ENCODE measurements around the gene STYXL1.
A peak's percentile ranks its signal among the peaks of the same experiment; 100 is the strongest.
"Not testable (repeated sequence)": the region's sequence is repeated elsewhere in the genome, so short reads cannot be mapped to it uniquely, and the experiment has no call there.

Gene STYXL1, protein sequence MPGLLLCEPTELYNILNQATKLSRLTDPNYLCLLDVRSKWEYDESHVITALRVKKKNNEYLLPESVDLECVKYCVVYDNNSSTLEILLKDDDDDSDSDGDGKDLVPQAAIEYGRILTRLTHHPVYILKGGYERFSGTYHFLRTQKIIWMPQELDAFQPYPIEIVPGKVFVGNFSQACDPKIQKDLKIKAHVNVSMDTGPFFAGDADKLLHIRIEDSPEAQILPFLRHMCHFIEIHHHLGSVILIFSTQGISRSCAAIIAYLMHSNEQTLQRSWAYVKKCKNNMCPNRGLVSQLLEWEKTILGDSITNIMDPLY

GRCh38 chr7:76047811-76048667 lies at the start of gene STYXL1, which contains the start of gene MDH2:
Gene STYXL1, minus strand, starts transcription at chr7:76048000. Its CDS starts 17,477 bp downstream, at chr7:76030523.
Gene MDH2, plus strand, starts transcription at chr7:76048106. Its CDS starts 55 bp downstream, at chr7:76048161.
- DNase-seq, result peak; percentile 93

- no peak for DNase-seq
These were observed 48.1 kb upstream of the STYXL1 start for GRCh38 chr7:76095908-76096307.

GRCh38 chr7:76094326-76094725 lies 46.5 kb upstream of the STYXL1 start:
- DNase-seq, result not testable (repeated sequence)

GRCh38 chr7:76093531-76093930 lies 45.7 kb upstream of the STYXL1 start:
- not testable (repeated sequence) for DNase-seq

DNA sequence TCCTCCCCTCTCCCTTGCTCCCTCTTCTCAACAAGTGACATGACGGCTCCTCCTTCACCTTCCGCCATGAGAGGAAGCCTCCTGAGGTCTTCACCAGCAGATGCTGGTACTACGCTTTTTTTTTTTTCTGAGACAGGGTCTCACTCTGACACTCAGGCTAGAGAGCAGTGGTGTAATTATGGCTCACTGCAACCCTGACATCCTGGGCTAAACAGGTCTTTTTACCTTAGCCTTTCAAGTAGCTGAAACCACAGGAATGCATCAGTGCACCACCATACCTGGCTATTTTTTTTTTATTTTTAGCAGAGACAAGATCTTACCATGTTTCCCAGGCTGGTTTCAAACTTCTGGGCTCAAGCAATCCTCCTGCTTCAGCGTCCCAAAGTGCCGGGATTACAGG lies 43.7 kb upstream of the STYXL1 start:
- no peak for DNase-seq

GRCh38 chr7:76089865-76090475 lies 42.2 kb upstream of the STYXL1 start:
- DNase-seq, result no peak

GRCh38 chr7:76087362-76087791 lies 39.6 kb upstream of the STYXL1 start:
- not testable (repeated sequence) for DNase-seq

DNA sequence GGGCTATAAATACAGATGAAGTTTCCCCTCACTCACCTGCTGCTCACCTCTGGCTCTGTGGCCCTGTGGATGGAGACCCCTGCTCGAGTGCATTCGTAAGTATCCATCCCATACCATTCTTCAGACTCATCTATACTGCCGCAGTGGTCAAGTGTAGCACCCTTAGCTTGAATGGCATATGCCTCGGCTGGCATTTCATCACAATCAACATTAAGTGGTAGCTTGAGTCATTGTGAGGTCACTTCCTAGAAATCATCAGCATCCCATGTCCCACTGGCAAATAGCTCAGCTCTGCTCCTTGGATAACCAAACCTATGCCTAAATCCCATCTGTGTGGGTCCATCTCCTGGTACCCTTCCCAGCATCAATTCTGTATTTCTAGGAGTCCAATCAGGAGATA lies 38.3 kb upstream of the STYXL1 start:
- no peak for DNase-seq

GRCh38 chr7:76084115-76084514 lies 36.3 kb upstream of the STYXL1 start:
- not testable (repeated sequence) for DNase-seq

- DNase-seq, result no peak
These were observed 32.4 kb upstream of the STYXL1 start for GRCh38 chr7:76080204-76080603.

GRCh38 chr7:76077435-76077834 lies 29.6 kb upstream of the STYXL1 start:
- DNase-seq, result no peak

DNA sequence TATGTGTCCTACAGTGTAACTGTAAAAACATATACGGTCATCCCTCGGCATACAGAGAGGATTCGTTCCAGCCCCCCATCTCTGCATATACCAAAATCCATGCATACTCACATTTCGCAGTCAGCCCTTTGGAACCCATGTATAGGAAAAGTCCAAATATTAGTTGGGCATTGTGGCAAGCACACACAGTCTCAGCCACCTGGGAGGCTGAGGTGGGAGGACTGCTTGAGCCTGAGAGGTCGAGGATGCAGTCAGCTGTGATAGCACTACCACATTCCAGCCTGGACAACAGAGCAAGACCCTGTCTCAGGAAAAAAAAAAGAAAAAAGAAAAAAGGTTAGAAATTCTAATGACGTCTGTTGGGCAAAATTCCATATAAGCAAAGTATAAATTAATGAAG lies 29.2 kb upstream of the STYXL1 start:
- no peak for DNase-seq

GRCh38 chr7:76074972-76075370 lies 27.2 kb upstream of the STYXL1 start:
- DNase-seq, result no peak

- no peak for DNase-seq
These were observed 26.6 kb upstream of the STYXL1 start for GRCh38 chr7:76074306-76074971.

GRCh38 chr7:76073335-76073990 lies 25.7 kb upstream of the STYXL1 start:
- DNase-seq, result no peak

DNA sequence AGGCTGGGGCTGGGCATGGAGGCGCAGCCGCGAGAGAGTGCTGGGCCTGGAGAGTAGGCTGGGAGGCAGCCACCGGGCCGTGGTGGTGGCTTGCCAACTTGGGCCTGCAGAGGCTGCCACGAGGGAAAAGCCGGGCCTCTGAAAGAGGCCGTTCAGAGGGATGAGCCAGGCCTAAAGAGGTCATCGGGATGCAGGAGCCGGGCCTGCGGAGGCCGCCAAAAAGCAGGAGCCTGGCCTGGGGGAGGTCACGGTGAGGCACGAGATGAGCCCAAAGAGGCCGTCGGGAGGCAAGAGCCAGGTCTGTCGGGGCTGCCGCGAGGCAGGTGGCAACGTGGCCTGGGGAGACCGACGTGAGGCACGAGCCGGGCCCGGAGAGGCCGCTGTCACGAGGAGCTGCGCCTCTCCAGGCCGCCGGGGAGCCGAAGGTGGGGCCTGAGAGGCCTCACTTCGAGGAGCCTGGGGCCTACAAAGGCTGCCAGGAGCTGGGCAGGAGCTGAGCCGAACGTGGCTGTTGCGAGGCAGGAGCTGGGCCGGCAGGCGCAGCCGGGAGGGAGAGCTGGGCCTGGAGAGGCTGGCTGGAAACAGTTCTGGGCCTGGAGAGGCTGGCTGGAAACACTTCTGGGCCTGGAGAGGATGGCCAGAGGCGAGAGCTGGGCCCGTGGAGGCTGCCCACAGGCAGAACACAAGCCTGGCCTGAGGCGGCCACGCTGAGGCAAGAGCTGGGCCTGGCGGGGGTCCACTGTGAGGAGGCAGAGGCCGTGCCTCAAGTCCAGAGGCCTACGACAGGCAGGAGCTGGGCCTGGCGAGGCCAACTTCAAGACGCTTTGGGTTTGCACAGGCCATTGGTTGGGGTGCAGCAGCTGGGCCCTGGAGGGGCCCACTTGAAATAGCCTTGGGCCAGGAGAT lies 24.7 kb upstream of the STYXL1 start:
- no peak for DNase-seq

GRCh38 chr7:76071316-76072242 lies 23.8 kb upstream of the STYXL1 start:
- no peak for DNase-seq

DNA sequence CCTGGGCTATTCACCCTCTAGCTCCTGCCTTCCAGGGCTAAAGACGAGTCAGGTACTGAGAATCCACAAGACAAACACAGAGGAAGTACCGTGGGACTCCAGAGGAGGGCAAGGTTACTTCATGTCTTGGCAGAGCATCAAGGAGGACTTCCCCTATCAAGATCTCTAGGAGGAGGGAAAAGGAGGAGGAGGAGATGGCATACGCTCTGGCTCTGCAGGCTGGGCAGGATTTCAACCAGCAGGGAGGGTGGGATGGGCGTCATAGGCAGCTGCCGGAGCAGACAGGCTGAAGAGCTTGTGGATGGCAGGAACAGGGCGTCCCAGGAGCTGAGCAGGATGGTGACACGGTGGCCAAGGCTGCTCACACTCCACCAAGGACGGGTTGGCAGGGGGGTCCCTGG lies 21.4 kb upstream of the STYXL1 start:
- peak; percentile 45 for DNase-seq

DNA sequence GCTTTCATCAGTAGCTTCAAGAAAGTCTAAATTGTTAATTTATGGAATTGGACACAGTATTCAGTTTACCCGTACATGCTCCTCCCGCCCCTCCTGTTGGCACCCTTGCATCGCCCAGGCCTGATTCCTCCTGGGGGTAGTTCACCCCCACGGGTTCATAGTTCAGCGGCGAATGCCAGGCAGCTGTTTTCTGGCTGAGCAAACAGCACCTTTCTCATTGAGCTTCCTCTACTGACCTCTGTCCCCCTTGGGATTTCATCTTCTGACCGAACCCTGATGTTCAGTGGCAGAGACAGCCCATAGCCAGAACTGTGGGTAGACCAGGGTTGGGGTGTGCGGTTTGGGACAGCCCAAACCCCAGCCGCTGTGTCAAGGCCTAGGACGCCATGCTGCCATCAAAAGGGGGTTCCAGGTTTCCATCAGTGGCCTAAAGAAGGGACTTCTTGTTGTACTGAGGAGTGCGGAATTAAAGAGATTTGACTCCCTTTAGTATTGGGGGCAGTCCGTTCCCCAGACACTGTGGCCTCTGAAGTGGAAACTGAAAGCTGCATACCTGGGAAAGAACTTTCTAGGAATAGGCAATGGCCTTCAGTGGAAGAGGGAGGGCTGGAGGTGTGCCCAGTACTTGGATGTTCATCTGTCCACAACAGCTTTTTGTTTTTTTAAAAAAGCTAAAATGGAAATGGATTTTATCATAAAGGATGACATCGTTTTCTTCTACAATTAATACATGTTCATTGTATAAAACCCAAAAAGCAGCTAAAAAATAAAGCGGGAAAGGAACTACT lies 19.1 kb upstream of the STYXL1 start:
- no peak for DNase-seq

Data from NCI-H2171 treated with DMSO at 0.1 percent for 48 hours (cell line).